ENCODE results near the gene MCTP2. TPM values are rescaled to one million over a fixed set of nuclear protein-coding genes. Genes with fewer than 3 reads are reported as not detected.
A peak's percentile ranks its signal among the peaks of the same experiment; 100 is the strongest.

Gene MCTP2
- total RNA-seq, 5 donors from 2014 or later (not counting 1 experiment from before 2014, with no cell fraction given) = 16.0 to 31.3 (median 22.4) TPM

DNA sequence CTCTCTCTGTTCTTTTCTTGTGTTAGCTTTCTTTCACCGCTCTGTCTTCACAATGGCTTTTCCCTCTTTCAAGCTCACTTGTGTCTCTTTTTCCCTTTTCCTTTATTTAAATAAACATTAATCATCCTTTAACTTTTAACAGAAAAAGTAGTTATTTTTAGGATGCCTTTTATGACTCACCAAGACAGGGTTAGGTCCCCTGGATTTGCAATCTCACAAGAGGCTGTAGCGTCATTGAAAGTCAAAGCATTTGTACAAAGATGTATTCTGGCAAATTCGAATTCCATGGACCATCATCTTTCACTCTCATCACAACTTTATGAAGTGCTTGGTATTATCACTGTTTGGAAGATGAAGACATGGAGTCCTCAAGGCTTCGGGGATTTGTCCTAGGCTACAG lies 34.8 kb upstream of the MCTP2 start:
- WGBS (ENCODE audit: insufficient coverage) = no CpG with 5 or more reads among the region's 4 CpGs
- Histone ChIP-seq H3K36me3 (ENCODE audit: control insufficient read depth in 2 of 2, extremely low read depth in 1 of 2, insufficient read depth in 1 of 2, low read length in 1 of 2) (no peaks in the 10 kb centered on the region), H3K27ac (ENCODE audit: low read length) (no peak overlapping the region), H3K27me3 (replicated peaks in 1 of 2; ENCODE audit: control insufficient read depth in 2 of 2, extremely low read depth in 1 of 2, insufficient read depth in 2 of 2, low read length in 1 of 2) (no peaks in the 10 kb centered on the region), H3K9me3 (no peaks in the 10 kb centered on the region), H3K4me1 (ENCODE audit: control insufficient read depth in 1 of 2, extremely low read depth in 1 of 2, insufficient read depth in 2 of 2, low read length in 2 of 2) (no peaks in the 10 kb centered on the region), H3K4me3 (ENCODE audit: control insufficient read depth in 1 of 2, extremely low read depth in 1 of 2, low read length in 1 of 2) (no peak overlapping the region)
- no peak for ATAC-seq (replicated peaks in 1 of 4)
- ChIA-PET CTCF (no interaction called here), POLR2A (no interaction called here)
- H3K36me3 Mint-ChIP-seq = no peaks in the 10 kb centered on the region
- H3K27me3 Mint-ChIP-seq = no peaks in the 10 kb centered on the region
- no peaks in the 10 kb centered on the region for H3K9me3 Mint-ChIP-seq
- H3K4me1 Mint-ChIP-seq = no peaks in the 10 kb centered on the region
- no peak for DNase-seq
- no peak overlapping the region for H3K4me3 Mint-ChIP-seq
- H3K27ac Mint-ChIP-seq = no peak overlapping the region

DNA sequence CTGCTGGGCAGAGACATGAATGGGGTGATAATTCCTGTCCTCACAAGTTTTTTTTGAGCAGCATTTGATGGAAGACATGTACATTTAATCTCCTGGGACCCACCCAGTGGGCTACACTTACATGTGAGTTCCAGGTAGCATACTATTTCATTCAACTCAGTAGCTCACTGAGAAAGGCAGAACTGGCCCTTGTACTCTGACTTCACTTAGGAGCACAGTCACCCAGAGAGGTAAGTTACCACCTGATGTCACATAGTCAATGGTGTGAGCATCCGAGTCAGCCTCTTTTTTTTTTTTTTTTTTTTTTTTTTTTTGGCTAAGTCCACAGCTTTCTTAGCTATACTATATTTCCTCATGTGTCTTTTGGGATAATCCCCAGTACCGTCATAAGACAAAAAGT lies 32.7 kb upstream of the MCTP2 start:
- H3K27ac Mint-ChIP-seq = no peak overlapping the region
- H3K27me3 Mint-ChIP-seq = peaks cover under 1 to 1% of the 10 kb centered on the region in 2 donors
- H3K4me3 Mint-ChIP-seq = no peak overlapping the region
- ATAC-seq (replicated peaks in 1 of 4) = no peak
- no peaks in the 10 kb centered on the region for H3K27me3 ChIP-seq (replicated peaks in 1 of 2; ENCODE audit: control insufficient read depth in 2 of 2, extremely low read depth in 1 of 2, insufficient read depth in 2 of 2, low read length in 1 of 2)
- no peaks in the 10 kb centered on the region for H3K36me3 Mint-ChIP-seq
- H3K36me3 ChIP-seq (ENCODE audit: control insufficient read depth in 2 of 2, extremely low read depth in 1 of 2, insufficient read depth in 1 of 2, low read length in 1 of 2) = no peaks in the 10 kb centered on the region
- no peak overlapping the region for H3K4me3 ChIP-seq (ENCODE audit: control insufficient read depth in 1 of 2, extremely low read depth in 1 of 2, low read length in 1 of 2)
- DNase-seq = no peak
- no CpG with 5 or more reads among the region's 2 CpGs for WGBS (ENCODE audit: insufficient coverage)
- H3K9me3 ChIP-seq = no peaks in the 10 kb centered on the region
- H3K27ac ChIP-seq (ENCODE audit: low read length) = no peak overlapping the region
- H3K4me1 Mint-ChIP-seq = no peaks in the 10 kb centered on the region
- no peaks in the 10 kb centered on the region for H3K4me1 ChIP-seq (ENCODE audit: control insufficient read depth in 1 of 2, extremely low read depth in 1 of 2, insufficient read depth in 2 of 2, low read length in 2 of 2)
- CTCF ChIA-PET = interaction anchor here in 1 of 2 donors (0.6 kb wide), 1 partner anchor 121 kb away, joined by 5 read pairs; no protein-coding TSS in a partner anchor
- no peaks in the 10 kb centered on the region for H3K9me3 Mint-ChIP-seq
- POLR2A ChIA-PET = no interaction called here

DNA sequence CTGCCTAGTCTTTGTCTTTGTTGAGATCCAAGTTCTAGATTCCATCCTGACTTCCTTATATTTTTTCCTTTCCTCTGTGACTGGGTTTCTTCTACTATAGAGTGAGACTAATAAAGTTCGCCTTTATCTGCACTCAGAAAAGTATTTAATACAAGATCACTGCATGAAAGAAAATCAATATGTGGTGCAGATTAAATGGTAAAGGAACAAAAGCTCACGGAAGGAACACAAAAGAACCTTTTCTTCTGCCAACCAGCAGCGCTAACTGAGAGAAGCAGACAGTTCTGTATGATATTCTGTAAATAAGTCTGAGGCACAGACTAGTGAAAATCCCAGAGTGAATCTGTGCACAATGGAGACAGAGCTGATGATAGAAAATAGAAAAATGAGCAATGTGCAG lies 31.6 kb upstream of the MCTP2 start:
- H3K4me3 ChIP-seq (ENCODE audit: control insufficient read depth in 1 of 2, extremely low read depth in 1 of 2, low read length in 1 of 2) = no peak overlapping the region
- Mint-ChIP-seq H3K9me3 (no peaks in the 10 kb centered on the region), H3K4me3 (no peak overlapping the region), H3K4me1 (no peaks in the 10 kb centered on the region), H3K27ac (no peak overlapping the region), H3K36me3 (no peaks in the 10 kb centered on the region), H3K27me3 (peaks cover 1 to 4% of the 10 kb centered on the region in 2 donors)
- no peaks in the 10 kb centered on the region for H3K27me3 ChIP-seq (replicated peaks in 1 of 2; ENCODE audit: control insufficient read depth in 2 of 2, extremely low read depth in 1 of 2, insufficient read depth in 2 of 2, low read length in 1 of 2)
- ChIA-PET CTCF (interaction anchor here in 1 of 2 donors (0.6 kb wide), 1 partner anchor 31 kb away, joined by 3 read pairs; no protein-coding TSS in a partner anchor), POLR2A (no interaction called here)
- H3K36me3 ChIP-seq (ENCODE audit: control insufficient read depth in 2 of 2, extremely low read depth in 1 of 2, insufficient read depth in 1 of 2, low read length in 1 of 2) = no peaks in the 10 kb centered on the region
- ATAC-seq (replicated peaks in 1 of 4) (no peak), DNase-seq (no peak)
- no peaks in the 10 kb centered on the region for H3K4me1 ChIP-seq (ENCODE audit: control insufficient read depth in 1 of 2, extremely low read depth in 1 of 2, insufficient read depth in 2 of 2, low read length in 2 of 2)
- H3K27ac ChIP-seq (ENCODE audit: low read length) = no peak overlapping the region
- 93% methylated on average over 2 of the region's 3 CpGs for WGBS (ENCODE audit: insufficient coverage)
- no peaks in the 10 kb centered on the region for H3K9me3 ChIP-seq

DNA sequence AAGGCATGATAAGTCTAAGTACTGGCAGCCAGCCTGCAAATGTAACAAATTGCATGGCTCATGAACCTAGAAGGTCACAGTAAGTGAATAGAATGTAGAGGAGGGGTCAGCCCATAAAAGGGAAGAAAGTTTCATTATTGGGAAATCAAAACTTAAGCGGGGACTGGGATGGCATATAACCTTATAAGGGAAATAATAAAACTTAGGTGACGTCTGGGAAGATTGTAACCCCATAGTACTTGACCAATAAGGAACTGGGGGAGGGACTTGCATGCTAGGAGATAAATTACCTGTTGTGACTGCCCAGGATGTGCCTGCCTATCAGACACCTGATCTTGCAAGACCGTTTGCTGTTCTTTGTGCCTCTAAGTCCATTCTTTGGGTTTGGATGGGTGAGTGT lies 28.1 kb upstream of the MCTP2 start:
- DNase-seq (no peak), ATAC-seq (replicated peaks in 1 of 4) (no peak)
- H3K4me1 Mint-ChIP-seq = peaks cover 12 to 15% (median 13%) of the 10 kb centered on the region in 3 donors
- peaks cover 1 to 10% of the 10 kb centered on the region in 2 donors for H3K27me3 Mint-ChIP-seq
- H3K27ac Mint-ChIP-seq = no peak overlapping the region
- Histone ChIP-seq H3K9me3 (no peaks in the 10 kb centered on the region), H3K4me3 (ENCODE audit: control insufficient read depth in 1 of 2, extremely low read depth in 1 of 2, low read length in 1 of 2) (no peak overlapping the region), H3K27ac (ENCODE audit: low read length) (no peak overlapping the region), H3K36me3 (ENCODE audit: control insufficient read depth in 2 of 2, extremely low read depth in 1 of 2, insufficient read depth in 1 of 2, low read length in 1 of 2) (no peaks in the 10 kb centered on the region), H3K4me1 (ENCODE audit: control insufficient read depth in 1 of 2, extremely low read depth in 1 of 2, insufficient read depth in 2 of 2, low read length in 2 of 2) (no peaks in the 10 kb centered on the region), H3K27me3 (replicated peaks in 1 of 2; ENCODE audit: control insufficient read depth in 2 of 2, extremely low read depth in 1 of 2, insufficient read depth in 2 of 2, low read length in 1 of 2) (no peaks in the 10 kb centered on the region)
- ChIA-PET POLR2A (no interaction called here), CTCF (no interaction called here)
- no peak overlapping the region for H3K4me3 Mint-ChIP-seq
- WGBS (ENCODE audit: insufficient coverage) = 57% methylated on average over 1 of the region's 3 CpGs
- H3K9me3 Mint-ChIP-seq = no peaks in the 10 kb centered on the region
- H3K36me3 Mint-ChIP-seq = no peaks in the 10 kb centered on the region

DNA sequence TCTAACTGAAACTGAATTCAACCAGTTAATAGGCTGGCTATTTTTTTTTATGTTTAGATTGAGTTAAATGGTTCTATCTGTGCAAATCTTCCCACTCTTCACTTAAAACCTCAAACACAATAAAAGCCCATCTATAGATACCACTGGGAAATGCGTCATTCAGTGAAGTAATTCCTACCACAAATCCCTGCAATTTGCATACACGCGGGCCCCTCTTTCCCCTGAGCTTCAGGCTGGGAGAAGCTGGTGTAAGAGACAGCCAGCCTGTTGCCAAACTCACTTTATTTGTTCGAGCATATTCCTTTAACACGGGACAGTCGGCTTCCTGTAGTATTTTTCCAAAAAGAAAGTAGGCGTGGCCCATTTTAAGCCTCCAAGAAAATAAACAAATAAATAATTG lies 26.0 kb upstream of the MCTP2 start:
- H3K4me1 Mint-ChIP-seq = peaks cover 12 to 15% (median 13%) of the 10 kb centered on the region in 3 donors
- CTCF ChIA-PET = no interaction called here
- H3K9me3 Mint-ChIP-seq = no peaks in the 10 kb centered on the region

DNA sequence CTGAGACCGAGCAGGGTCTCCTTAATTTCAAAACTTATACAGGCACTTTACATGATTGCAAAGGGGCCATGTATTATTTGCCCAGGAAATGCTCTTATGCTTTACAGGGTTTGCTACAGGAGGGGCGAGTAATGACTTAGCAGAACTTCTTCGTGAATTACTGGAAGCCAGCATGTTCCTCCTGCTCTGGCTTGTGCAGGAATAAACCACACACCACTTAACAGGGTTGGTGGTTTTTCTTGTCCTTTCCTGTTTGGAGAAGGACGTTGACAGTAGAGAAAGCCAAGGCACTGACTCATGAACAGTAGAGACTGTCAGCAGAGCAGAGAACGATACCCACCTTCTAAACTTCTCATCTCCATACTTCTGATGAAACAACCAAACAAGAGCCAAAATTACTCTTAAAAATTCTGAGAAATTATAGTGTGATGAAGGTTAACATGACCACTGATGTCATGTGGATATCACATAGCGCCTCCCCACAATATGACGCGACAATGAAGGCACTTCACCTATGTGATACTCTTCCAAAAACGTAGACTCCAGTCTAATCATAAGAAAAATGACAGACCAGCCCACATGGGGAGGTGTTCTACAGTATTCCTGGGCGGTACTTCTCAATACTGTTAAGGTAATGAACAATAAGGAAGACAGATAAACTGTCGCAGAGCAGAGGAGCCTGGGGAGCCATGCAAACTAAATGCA lies 24.7 kb upstream of the MCTP2 start:
- H3K27me3 ChIP-seq (replicated peaks in 1 of 2; ENCODE audit: control insufficient read depth in 2 of 2, extremely low read depth in 1 of 2, insufficient read depth in 2 of 2, low read length in 1 of 2) = no peaks in the 10 kb centered on the region
- no peaks in the 10 kb centered on the region for H3K9me3 Mint-ChIP-seq
- DNase-seq = peak in 2 of 35 experiments; percentile 3 to 22
- H3K36me3 ChIP-seq (ENCODE audit: control insufficient read depth in 2 of 2, extremely low read depth in 1 of 2, insufficient read depth in 1 of 2, low read length in 1 of 2) = no peaks in the 10 kb centered on the region
- H3K4me1 Mint-ChIP-seq = peaks cover 12 to 15% (median 13%) of the 10 kb centered on the region in 3 donors
- H3K36me3 Mint-ChIP-seq = no peaks in the 10 kb centered on the region
- H3K4me3 ChIP-seq (ENCODE audit: control insufficient read depth in 1 of 2, extremely low read depth in 1 of 2, low read length in 1 of 2) = no peak overlapping the region
- ChIA-PET POLR2A (no interaction called here), CTCF (no interaction called here)
- H3K9me3 ChIP-seq = no peaks in the 10 kb centered on the region
- H3K4me3 Mint-ChIP-seq = peak overlapping the region; percentile 9 to 47 (median 47)
- WGBS (ENCODE audit: insufficient coverage) = 50% methylated on average over 1 of the region's 11 CpGs
- no peaks in the 10 kb centered on the region for H3K4me1 ChIP-seq (ENCODE audit: control insufficient read depth in 1 of 2, extremely low read depth in 1 of 2, insufficient read depth in 2 of 2, low read length in 2 of 2)
- H3K27ac Mint-ChIP-seq = no peak overlapping the region
- peak; percentile 45 to 50 (median 48) for ATAC-seq (replicated peaks in 1 of 4)
- H3K27me3 Mint-ChIP-seq = peaks cover 12 to 24% of the 10 kb centered on the region in 2 donors
- H3K27ac ChIP-seq (ENCODE audit: low read length) = no peak overlapping the region

More for the DNA sequence above, 26.0 kb upstream of the MCTP2 start:
- no peak for DNase-seq
- 81% methylated on average over 4 of the region's 7 CpGs for WGBS (ENCODE audit: insufficient coverage)
- Histone ChIP-seq H3K27me3 (replicated peaks in 1 of 2; ENCODE audit: control insufficient read depth in 2 of 2, extremely low read depth in 1 of 2, insufficient read depth in 2 of 2, low read length in 1 of 2) (no peaks in the 10 kb centered on the region), H3K4me1 (ENCODE audit: control insufficient read depth in 1 of 2, extremely low read depth in 1 of 2, insufficient read depth in 2 of 2, low read length in 2 of 2) (no peaks in the 10 kb centered on the region), H3K36me3 (ENCODE audit: control insufficient read depth in 2 of 2, extremely low read depth in 1 of 2, insufficient read depth in 1 of 2, low read length in 1 of 2) (no peaks in the 10 kb centered on the region), H3K9me3 (no peaks in the 10 kb centered on the region), H3K27ac (ENCODE audit: low read length) (no peak overlapping the region), H3K4me3 (ENCODE audit: control insufficient read depth in 1 of 2, extremely low read depth in 1 of 2, low read length in 1 of 2) (no peak overlapping the region)
- peaks cover 2 to 14% of the 10 kb centered on the region in 2 donors for H3K27me3 Mint-ChIP-seq
- H3K27ac Mint-ChIP-seq = no peak overlapping the region
- no peak for ATAC-seq (replicated peaks in 1 of 4)
- H3K36me3 Mint-ChIP-seq = no peaks in the 10 kb centered on the region
- H3K4me3 Mint-ChIP-seq = peak overlapping the region in 1 of 3 donors; percentile 47
- POLR2A ChIA-PET = no interaction called here
